SH-SY5Y (cell line): ENCODE measurements around the gene WWOX.

Experiments used
- GATA2 ChIP-seq: IDR thresholded peaks from 2 replicates; pipeline ENCODE4 v1.6.1; 2011; ENCODE audit warnings: mild to moderate bottlenecking, low read depth, low read length
- GATA3 ChIP-seq: IDR thresholded peaks from 2 replicates; pipeline ENCODE4 v1.6.1; 2011; ENCODE audit warnings: low read depth, mild to moderate bottlenecking, low read length, moderate library complexity

DNA sequence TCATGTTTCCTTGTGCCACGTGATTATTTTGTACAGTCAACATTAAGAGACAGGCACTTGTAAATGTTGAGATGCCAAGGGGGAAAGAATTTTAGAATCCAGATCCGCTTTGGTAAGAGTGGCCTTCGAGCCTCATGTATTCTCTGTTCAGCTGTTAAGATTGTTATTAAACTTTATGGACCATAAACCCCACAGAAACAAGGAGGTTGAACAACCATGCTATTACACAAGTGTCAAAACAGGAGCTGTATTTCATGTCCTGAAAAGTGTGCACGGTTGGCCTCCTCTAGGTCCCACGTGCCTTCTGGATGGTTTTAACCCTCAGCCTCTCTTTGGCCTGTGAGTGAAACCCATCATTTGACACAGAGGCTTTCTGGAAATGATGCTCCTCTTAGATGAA, 809.8 kb downstream of the WWOX start:
- no peak for TF ChIP-seq GATA2
- no peak for TF ChIP-seq GATA3
